Stimulated activated CD4-positive, alpha-beta T cell treated with anti-CD3 and anti-CD28 coated beads, Interleukin-4, amount 100 ng/mL, for 4 hours (primary cell): ENCODE results near the gene ERC2.

Experiments used
- DNase-seq, 2 experiments: peaks; one replicate each; pipeline ENCODE4 v3.0.0-alpha.2; 2020

The ERC2 gene

GRCh38 chr3:55498520-55498919 is 969.7 kb downstream of the ERC2 start:
- DNase-seq, result no peak

GRCh38 chr3:55497250-55497649 is 971.0 kb downstream of the ERC2 start:
- DNase-seq, result no peak

GRCh38 chr3:55494976-55495375 is 973.3 kb downstream of the ERC2 start:
- DNase-seq, result no peak

- DNase-seq, result no peak
Measured at GRCh38 chr3:55492976-55493375, 975.3 kb downstream of the ERC2 start.

- no peak for DNase-seq
Measured at GRCh38 chr3:55491296-55491816, 976.9 kb downstream of the ERC2 start.

GRCh38 chr3:55490276-55490913 is 977.9 kb downstream of the ERC2 start:
- DNase-seq, result no peak

GRCh38 chr3:55489798-55490132 is 978.5 kb downstream of the ERC2 start:
- no peak for DNase-seq

GRCh38 chr3:55488398-55489055 is 979.7 kb downstream of the ERC2 start:
- no peak for DNase-seq

- DNase-seq, result no peak
Measured at GRCh38 chr3:55487381-55488241, 980.7 kb downstream of the ERC2 start.

GRCh38 chr3:55486857-55487380 is 981.3 kb downstream of the ERC2 start, which contains the start of gene WNT5A:
TSS of gene WNT5A (minus strand) at chr3:55487306. CDS start at chr3:55486985, 321 bp downstream.
- DNase-seq, result no peak

- DNase-seq, result no peak
Measured at GRCh38 chr3:55486101-55486856, 982.0 kb downstream of the ERC2 start.

GRCh38 chr3:55484801-55485791 is 983.2 kb downstream of the ERC2 start:
- peak in 1 of 2 experiments; percentile 27 for DNase-seq

GRCh38 chr3:55484191-55484689 is 984.0 kb downstream of the ERC2 start:
- no peak for DNase-seq

- DNase-seq, result no peak
Measured at GRCh38 chr3:55483196-55484095, 984.8 kb downstream of the ERC2 start.

GRCh38 chr3:55482496-55483195 is 985.6 kb downstream of the ERC2 start:
- no peak for DNase-seq

- DNase-seq, result no peak
Measured at GRCh38 chr3:55481744-55482495, 986.3 kb downstream of the ERC2 start.

GRCh38 chr3:55480911-55481743 is 987.1 kb downstream of the ERC2 start:
- DNase-seq, result no peak
